ENCODE measurements around the gene PPP2R2C.

DNA sequence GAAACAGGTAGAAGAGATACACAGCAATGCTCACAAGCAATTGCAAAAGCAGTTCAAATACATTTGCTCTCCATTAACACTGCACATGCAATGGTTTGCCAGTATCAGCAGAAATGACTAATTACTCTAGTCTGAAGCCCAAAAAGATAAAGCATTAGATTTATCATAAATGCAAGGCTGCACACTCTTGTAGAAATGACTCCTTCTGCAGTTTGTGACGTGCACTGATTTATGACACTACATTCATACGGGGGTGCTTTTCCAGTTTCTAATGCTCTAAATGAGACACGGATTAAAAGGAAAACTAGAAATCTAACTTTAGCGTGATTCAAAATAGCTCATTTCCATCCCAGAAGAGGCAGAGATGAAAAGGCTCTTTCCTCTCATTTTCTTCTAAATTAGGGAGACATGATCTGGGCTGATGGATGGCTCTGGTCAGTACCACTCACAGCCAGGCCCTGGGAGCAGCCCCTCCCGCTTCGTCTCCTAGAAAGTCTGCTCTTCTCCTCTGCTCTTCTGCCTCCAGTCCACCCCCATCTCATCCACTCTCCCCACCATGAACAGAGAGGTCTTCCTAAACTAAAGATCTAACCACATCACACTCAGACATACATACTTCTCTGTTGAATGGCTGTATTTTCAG, 33.2 kb downstream of the PPP2R2C start:
- TF ChIP-seq TCF7L2 (IDR thresholded peaks at IDR 0.05; ENCODE audit: low read depth, low read length) (no peak), POLR2AphosphoS5 (IDR thresholded peaks at IDR 0.05; ENCODE audit: low read depth, low read length) (no peak), SIN3A (IDR thresholded peaks at IDR 0.05; ENCODE audit: borderline replicate concordance, insufficient read depth, low read depth, low read length) (no peak)
- TF ChIP-seq, protein P1, sequence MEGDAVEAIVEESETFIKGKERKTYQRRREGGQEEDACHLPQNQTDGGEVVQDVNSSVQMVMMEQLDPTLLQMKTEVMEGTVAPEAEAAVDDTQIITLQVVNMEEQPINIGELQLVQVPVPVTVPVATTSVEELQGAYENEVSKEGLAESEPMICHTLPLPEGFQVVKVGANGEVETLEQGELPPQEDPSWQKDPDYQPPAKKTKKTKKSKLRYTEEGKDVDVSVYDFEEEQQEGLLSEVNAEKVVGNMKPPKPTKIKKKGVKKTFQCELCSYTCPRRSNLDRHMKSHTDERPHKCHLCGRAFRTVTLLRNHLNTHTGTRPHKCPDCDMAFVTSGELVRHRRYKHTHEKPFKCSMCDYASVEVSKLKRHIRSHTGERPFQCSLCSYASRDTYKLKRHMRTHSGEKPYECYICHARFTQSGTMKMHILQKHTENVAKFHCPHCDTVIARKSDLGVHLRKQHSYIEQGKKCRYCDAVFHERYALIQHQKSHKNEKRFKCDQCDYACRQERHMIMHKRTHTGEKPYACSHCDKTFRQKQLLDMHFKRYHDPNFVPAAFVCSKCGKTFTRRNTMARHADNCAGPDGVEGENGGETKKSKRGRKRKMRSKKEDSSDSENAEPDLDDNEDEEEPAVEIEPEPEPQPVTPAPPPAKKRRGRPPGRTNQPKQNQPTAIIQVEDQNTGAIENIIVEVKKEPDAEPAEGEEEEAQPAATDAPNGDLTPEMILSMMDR (IDR thresholded peaks at IDR 0.05) = no peak
- TF ChIP-seq, protein P2, sequence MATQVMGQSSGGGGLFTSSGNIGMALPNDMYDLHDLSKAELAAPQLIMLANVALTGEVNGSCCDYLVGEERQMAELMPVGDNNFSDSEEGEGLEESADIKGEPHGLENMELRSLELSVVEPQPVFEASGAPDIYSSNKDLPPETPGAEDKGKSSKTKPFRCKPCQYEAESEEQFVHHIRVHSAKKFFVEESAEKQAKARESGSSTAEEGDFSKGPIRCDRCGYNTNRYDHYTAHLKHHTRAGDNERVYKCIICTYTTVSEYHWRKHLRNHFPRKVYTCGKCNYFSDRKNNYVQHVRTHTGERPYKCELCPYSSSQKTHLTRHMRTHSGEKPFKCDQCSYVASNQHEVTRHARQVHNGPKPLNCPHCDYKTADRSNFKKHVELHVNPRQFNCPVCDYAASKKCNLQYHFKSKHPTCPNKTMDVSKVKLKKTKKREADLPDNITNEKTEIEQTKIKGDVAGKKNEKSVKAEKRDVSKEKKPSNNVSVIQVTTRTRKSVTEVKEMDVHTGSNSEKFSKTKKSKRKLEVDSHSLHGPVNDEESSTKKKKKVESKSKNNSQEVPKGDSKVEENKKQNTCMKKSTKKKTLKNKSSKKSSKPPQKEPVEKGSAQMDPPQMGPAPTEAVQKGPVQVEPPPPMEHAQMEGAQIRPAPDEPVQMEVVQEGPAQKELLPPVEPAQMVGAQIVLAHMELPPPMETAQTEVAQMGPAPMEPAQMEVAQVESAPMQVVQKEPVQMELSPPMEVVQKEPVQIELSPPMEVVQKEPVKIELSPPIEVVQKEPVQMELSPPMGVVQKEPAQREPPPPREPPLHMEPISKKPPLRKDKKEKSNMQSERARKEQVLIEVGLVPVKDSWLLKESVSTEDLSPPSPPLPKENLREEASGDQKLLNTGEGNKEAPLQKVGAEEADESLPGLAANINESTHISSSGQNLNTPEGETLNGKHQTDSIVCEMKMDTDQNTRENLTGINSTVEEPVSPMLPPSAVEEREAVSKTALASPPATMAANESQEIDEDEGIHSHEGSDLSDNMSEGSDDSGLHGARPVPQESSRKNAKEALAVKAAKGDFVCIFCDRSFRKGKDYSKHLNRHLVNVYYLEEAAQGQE (IDR thresholded peaks at IDR 0.05; ENCODE audit: insufficient read depth in 1 of 2, low read depth in 2 of 2, low read length in 1 of 2) = no peak
